ENCODE measurements around the gene KRT80. TPM values are rescaled to one million over a fixed set of nuclear protein-coding genes. Genes with fewer than 3 reads are reported as not detected.

KRT80 gene
- total RNA-seq, 4 donors from 2014 or later, result not detected

- TF ChIP-seq, protein P1, sequence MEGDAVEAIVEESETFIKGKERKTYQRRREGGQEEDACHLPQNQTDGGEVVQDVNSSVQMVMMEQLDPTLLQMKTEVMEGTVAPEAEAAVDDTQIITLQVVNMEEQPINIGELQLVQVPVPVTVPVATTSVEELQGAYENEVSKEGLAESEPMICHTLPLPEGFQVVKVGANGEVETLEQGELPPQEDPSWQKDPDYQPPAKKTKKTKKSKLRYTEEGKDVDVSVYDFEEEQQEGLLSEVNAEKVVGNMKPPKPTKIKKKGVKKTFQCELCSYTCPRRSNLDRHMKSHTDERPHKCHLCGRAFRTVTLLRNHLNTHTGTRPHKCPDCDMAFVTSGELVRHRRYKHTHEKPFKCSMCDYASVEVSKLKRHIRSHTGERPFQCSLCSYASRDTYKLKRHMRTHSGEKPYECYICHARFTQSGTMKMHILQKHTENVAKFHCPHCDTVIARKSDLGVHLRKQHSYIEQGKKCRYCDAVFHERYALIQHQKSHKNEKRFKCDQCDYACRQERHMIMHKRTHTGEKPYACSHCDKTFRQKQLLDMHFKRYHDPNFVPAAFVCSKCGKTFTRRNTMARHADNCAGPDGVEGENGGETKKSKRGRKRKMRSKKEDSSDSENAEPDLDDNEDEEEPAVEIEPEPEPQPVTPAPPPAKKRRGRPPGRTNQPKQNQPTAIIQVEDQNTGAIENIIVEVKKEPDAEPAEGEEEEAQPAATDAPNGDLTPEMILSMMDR (IDR thresholded peaks at IDR 0.05; ENCODE audit: low read depth), result no peak
Observed at GRCh38 chr12:52152905-52153317, 38.9 kb downstream of the KRT80 start.

GRCh38 chr12:52151837-52152783 lies 39.7 kb downstream of the KRT80 start:
- TF ChIP-seq, protein P1 (IDR thresholded peaks at IDR 0.05; ENCODE audit: low read depth), result no peak

DNA sequence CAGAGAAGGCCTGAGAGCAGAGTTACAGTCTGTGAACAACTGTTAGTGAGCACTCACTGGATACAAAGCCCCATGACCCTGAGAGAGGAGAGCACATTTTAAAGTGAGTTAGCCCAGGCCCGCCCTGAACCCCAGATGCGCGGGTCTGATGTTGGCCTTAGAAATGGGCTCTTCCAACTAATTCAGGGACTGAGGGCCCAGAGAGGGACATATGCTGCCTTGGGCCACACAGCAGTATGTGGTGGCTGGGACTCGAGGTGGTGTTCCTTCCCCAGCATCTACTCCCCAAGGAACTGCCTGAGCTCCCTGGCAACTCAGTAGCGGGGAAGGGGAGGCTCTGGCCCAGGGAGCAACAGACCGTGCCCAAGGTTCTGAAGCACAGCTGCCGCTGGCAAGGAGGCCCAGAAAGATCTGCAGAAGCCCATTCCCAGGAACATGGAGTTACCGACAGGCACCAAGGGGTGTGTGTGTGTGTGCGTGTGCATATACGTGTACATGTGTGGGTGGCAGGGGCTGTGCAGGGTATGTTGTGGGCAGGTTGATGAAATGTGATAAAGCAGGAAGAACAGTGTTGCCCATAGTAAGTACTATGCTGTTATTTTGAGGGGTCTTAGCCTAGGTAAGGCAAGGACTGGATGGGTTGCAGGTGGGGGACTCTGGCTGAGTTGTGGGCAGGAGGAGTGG lies 40.5 kb downstream of the KRT80 start:
- TF ChIP-seq, protein P1 (IDR thresholded peaks at IDR 0.05; ENCODE audit: low read depth), result no peak

GRCh38 chr12:52149651-52150241 lies 42.1 kb downstream of the KRT80 start:
- TF ChIP-seq, protein P1 (IDR thresholded peaks at IDR 0.05; ENCODE audit: low read depth), result no peak

DNA sequence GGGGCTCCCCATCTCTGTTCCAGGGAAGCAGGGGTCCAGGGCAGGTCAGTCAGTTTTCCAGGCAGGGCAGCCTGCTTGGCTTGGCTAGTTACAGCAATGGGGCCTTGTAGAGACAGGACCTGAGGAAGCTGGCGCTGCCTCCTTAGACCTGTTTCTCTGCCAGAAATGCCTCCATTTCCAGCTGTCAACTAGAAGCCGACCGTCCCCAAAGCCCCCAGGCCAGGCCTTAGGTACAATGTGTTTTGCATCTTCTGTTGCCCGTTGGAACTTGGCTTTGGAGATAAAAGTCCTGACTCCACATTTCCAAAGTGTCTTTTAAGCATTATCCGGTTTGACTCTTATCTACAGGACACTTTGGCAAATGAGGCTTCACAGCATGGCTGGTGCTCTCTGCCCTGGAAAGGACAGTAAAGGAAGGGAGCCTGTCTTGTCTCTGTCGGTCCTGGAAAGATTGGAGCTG lies 42.6 kb downstream of the KRT80 start:
- TF ChIP-seq, protein P1 (IDR thresholded peaks at IDR 0.05; ENCODE audit: low read depth), result no peak

DNA sequence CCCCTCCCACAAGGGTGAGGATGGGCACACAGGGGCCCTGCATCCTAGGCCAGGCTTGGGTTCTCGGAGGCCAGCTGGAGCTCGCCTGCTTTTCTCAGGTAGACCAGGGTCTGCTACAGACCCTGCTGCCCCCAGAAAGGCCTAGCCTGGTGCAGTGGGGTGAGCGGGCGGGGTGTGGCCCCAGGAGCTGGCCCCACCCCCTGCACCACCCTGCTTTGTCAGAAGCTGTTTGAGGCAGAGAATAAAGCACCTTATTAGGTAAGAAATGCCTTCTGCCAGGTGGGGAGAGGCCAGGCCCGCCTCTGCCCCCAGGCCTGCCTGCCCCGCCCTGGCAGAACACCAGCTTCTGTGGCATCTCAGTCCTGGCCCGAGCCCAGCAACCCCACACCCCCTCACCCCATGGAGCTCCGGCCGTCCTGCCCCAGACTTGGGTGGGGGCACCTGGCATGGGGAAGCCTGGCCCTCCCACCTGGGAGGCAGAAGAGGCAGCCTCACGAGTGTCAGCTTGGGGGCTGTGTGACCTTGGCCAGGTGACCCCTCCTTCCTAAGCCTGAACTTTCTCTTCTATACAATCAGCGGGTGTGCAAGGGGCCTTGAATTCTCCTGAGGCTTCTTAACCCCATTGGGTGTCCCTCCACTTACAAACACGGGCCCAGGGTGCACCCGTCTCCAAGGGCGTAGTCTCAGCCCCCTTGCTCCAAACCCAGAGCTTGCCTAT lies 43.2 kb downstream of the KRT80 start:
- TF ChIP-seq, protein P1 (IDR thresholded peaks at IDR 0.05; ENCODE audit: low read depth), result no peak
